Stimulated activated CD8-positive, alpha-beta memory T cell treated with anti-CD3 and anti-CD28 coated beads, Interleukin-15, amount 100 ng/mL, for 1 hour (primary cell): ENCODE results near the gene WAPL.
"Not testable (repeated sequence)": the region's sequence is repeated elsewhere in the genome, so short reads cannot be mapped to it uniquely, and the experiment has no call there.

Experiments
- DNase-seq: peaks from one replicate; pipeline ENCODE4 v3.0.0-alpha.2; 2020; ENCODE audit warnings: low read depth

Gene WAPL

GRCh38 chr10:86389441-86390193 is 132.0 kb downstream of the WAPL start:
- no peak for DNase-seq

GRCh38 chr10:86389109-86389440 is 132.5 kb downstream of the WAPL start:
- not testable (repeated sequence) for DNase-seq

DNA sequence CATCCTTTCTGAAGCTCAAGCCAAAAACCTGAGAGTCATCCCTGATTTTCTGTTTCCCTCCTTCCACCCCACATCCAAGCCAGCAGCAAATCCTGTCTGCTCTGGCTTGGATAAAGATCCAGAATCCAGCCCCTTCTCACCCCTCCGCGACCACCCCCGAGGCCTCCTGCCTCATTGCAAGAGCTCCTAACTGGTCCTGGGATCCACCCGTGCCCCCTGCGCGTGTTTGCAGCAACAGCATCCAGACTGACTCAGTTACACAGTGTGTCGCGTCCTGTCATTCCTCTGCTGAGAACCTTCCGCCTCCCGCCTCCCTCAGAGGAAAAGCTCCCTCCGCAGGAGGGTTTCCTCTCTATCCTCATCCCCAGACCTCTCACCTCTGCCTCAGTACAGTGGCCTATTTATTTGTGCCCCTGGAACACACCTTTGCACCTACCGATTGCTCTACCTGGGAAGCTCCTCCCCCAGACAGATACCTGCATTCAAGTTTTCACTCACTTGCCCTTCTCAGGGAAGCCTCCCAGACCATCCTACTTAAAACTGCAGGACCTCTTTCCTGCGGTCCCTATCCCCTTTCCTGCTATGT is 133.4 kb downstream of the WAPL start:
- DNase-seq, result no peak

DNA sequence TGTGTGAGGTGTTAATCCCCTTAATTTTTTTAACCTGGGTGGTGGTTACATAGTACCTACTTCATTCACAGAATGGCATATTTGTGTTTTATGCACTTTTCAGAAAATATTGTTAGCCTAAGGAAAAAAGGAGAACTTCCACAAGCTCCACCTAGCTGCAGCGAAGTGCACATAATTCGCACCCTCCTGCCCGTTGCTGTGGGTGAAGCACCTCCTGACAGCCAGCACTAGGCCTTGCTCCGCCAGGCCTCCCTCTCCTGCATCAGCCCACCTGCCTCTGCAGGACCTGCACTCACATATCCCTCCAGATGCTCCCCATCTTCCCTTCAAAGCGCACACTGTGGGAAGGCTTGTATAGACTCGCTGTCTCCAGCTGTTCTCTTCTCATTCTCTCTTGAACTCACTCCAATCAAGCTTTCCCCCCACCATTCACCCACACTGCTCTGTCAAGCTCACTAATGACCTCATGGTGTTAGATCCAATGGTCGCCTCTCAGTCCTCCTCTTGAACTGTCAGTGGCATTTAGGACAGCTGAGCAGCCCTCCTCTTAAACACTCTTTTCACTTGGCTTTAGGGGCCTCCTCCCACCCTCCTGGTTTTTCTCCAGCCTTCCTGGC is 134.3 kb downstream of the WAPL start:
- DNase-seq, result no peak

DNA sequence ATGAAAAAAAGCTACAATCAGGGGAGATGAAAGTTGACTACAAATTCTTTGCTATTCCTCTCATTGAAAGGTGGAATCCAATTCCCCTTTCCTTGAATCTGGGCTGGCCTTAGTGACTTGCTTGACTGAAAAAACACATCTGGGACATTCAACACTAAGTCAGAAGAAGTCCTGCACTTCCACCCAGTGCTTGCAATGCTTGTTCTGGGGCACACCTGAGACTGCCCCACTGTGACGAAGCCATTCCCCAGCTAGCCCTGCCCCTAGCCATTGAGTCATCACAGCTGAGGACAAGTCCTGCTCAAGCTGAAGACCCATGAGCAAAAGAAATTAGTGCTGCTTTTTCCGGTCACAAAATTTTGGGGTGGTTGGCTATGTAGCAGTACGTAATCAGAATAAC is 135.8 kb downstream of the WAPL start:
- DNase-seq, result no peak
